Measurements from ENCODE around the gene BICC1. TPM values are rescaled to one million over a fixed set of nuclear protein-coding genes. Genes with fewer than 3 reads are reported as not detected.
A peak's percentile ranks its signal among the peaks of the same experiment; 100 is the strongest.

Gene BICC1
- total RNA-seq, 1 donor from 2014 or later = 41.0 TPM

DNA sequence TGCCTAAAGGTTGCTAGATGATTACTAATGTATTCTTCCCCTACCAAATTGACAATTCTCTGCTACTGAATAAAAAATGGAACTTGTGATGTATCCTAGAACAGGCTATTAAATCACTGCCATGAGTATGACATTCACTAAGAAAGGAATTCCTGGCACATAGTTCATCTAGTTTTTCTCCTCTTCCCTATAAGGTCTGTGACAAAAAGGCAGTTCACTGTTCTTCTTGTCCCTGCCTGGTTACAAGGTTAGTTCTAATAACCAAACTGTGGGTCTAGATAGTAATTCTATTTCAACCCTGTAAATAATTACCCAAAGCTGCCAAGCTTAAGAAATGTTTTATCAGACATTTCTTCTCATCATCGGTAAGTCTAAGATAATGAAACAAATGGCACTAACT is 245.6 kb downstream of the BICC1 start:
- DNase-seq (ENCODE audit: extremely low spot score, unreplicated experiment) = no peak
- Mint-ChIP-seq H3K27me3 (ENCODE audit: unreplicated experiment) (no peaks in the 10 kb centered on the region), H3K36me3 (ENCODE audit: unreplicated experiment) (no peaks in the 10 kb centered on the region), H3K27ac (ENCODE audit: unreplicated experiment) (peak overlapping the region; percentile 68), H3K9me3 (ENCODE audit: unreplicated experiment) (no peaks in the 10 kb centered on the region), H3K4me3 (ENCODE audit: unreplicated experiment) (no peak overlapping the region), H3K4me1 (ENCODE audit: unreplicated experiment) (peaks cover 50% of the 10 kb centered on the region)
- TF ChIP-seq, protein P1, sequence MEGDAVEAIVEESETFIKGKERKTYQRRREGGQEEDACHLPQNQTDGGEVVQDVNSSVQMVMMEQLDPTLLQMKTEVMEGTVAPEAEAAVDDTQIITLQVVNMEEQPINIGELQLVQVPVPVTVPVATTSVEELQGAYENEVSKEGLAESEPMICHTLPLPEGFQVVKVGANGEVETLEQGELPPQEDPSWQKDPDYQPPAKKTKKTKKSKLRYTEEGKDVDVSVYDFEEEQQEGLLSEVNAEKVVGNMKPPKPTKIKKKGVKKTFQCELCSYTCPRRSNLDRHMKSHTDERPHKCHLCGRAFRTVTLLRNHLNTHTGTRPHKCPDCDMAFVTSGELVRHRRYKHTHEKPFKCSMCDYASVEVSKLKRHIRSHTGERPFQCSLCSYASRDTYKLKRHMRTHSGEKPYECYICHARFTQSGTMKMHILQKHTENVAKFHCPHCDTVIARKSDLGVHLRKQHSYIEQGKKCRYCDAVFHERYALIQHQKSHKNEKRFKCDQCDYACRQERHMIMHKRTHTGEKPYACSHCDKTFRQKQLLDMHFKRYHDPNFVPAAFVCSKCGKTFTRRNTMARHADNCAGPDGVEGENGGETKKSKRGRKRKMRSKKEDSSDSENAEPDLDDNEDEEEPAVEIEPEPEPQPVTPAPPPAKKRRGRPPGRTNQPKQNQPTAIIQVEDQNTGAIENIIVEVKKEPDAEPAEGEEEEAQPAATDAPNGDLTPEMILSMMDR (IDR thresholded peaks at IDR 0.05) = no peak

DNA sequence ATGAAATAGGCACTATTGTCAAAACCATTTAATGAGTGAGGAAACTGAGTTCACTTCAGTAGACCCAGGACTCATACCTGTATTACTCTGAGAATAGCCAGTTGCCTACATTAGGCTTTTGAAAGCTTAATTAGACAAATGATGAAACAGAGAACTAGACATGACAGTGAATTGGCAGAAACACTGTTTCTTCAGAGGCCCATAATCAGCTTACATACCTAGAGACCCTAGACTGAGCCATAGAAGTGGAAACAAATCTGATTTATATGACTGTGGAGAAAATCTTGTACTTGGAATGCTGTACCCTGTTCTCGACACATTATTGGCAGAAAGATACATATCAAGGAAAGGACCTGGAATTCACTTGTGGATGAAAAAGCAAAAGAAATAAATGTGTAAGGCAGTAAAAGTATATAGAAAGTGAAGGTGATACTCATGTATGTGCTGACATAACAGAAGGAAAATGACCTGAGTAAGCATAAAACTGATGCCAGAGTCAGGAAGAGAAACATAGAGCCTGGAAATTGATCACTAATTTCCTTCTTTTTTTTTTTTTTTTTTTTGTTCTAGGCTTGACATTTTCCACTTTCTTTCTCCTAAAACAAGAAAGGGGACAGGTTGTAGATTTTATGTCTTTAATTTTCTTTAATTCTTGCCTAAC is 251.5 kb downstream of the BICC1 start:
- Mint-ChIP-seq H3K4me1 (ENCODE audit: unreplicated experiment) (peaks cover 10% of the 10 kb centered on the region), H3K36me3 (ENCODE audit: unreplicated experiment) (peaks cover 18% of the 10 kb centered on the region), H3K27ac (ENCODE audit: unreplicated experiment) (peak overlapping the region; percentile 35), H3K27me3 (ENCODE audit: unreplicated experiment) (no peaks in the 10 kb centered on the region), H3K9me3 (ENCODE audit: unreplicated experiment) (peaks cover 5% of the 10 kb centered on the region), H3K4me3 (ENCODE audit: unreplicated experiment) (no peak overlapping the region)
- DNase-seq (ENCODE audit: extremely low spot score, unreplicated experiment) = no peak
- TF ChIP-seq, protein P1 (IDR thresholded peaks at IDR 0.05) = no peak

DNA sequence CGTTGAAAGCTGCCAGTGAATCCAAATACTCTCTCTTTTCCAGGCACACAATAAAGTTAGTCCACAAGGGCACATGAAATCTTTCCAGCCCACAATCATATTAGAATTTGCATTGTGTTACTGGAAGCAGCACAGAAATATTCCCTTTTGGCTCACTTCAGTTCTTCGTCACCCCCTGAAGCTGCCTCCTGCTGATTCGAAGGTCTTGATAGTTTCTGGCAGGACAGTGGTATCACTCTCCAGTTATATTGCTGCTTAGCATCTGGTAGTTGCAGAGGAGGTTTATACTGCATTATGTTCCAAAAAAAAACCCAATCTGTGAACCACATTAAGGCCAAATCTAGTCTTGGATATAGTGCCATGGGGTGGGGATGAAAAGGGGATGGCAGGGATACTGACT is 253.2 kb downstream of the BICC1 start:
- Mint-ChIP-seq H3K27me3 (ENCODE audit: unreplicated experiment) (no peaks in the 10 kb centered on the region), H3K36me3 (ENCODE audit: unreplicated experiment) (peaks cover 18% of the 10 kb centered on the region), H3K4me1 (ENCODE audit: unreplicated experiment) (peaks cover 10% of the 10 kb centered on the region), H3K4me3 (ENCODE audit: unreplicated experiment) (no peak overlapping the region), H3K9me3 (ENCODE audit: unreplicated experiment) (peaks cover 5% of the 10 kb centered on the region), H3K27ac (ENCODE audit: unreplicated experiment) (no peak overlapping the region)
- TF ChIP-seq, protein P1 (IDR thresholded peaks at IDR 0.05) = no peak
- no peak for DNase-seq (ENCODE audit: extremely low spot score, unreplicated experiment)

DNA sequence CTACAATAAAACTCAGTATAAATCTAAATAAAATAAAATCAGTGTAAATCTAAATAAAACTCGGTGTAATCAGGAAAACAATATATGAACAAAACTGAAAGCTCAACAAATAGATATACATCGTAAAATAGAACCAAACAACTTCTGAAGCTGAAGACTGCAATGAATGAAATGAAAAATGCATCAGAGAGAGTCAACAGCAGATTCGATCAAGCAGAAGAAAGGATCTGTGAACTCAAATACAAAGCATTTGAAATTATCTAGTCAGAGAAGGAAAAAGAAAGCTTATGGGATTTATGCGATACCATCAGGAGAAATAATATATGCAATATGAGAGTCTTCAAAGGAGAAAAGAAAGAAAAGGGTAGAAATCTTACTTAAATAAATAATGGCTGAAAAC is 255.0 kb downstream of the BICC1 start:
- peaks cover 5% of the 10 kb centered on the region for H3K9me3 Mint-ChIP-seq (ENCODE audit: unreplicated experiment)
- no peak for DNase-seq (ENCODE audit: extremely low spot score, unreplicated experiment)
- H3K36me3 Mint-ChIP-seq (ENCODE audit: unreplicated experiment) = peaks cover 18% of the 10 kb centered on the region
- TF ChIP-seq, protein P1 (IDR thresholded peaks at IDR 0.05) = no peak
- H3K27me3 Mint-ChIP-seq (ENCODE audit: unreplicated experiment) = no peaks in the 10 kb centered on the region
- H3K4me3 Mint-ChIP-seq (ENCODE audit: unreplicated experiment) = no peak overlapping the region
- H3K4me1 Mint-ChIP-seq (ENCODE audit: unreplicated experiment) = peaks cover 16% of the 10 kb centered on the region
- H3K27ac Mint-ChIP-seq (ENCODE audit: unreplicated experiment) = no peak overlapping the region

DNA sequence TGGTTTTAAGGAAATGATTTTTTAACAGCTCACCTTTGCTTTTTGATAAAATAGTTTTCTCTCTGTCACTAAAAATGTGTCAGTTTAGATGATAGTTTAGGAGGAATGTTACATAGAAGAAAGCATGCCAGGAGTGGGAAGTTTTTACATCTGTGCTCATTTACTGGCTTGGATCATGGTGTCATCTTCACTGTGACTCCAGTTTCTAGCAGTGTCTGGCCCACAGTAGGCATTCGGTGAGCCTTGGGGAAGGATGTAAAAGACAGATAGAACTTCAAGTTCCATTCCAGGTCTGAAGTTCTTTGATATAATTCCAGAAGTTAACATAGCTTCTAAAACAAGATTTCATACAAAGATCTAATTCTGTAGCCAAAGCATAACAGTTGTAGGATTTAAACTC is 259.2 kb downstream of the BICC1 start:
- no peak overlapping the region for H3K4me3 Mint-ChIP-seq (ENCODE audit: unreplicated experiment)
- H3K4me1 Mint-ChIP-seq (ENCODE audit: unreplicated experiment) = peaks cover 40% of the 10 kb centered on the region
- peak overlapping the region; percentile 6 for H3K27ac Mint-ChIP-seq (ENCODE audit: unreplicated experiment)
- peaks cover 15% of the 10 kb centered on the region for H3K36me3 Mint-ChIP-seq (ENCODE audit: unreplicated experiment)
- peaks cover 5% of the 10 kb centered on the region for H3K9me3 Mint-ChIP-seq (ENCODE audit: unreplicated experiment)
- DNase-seq (ENCODE audit: extremely low spot score, unreplicated experiment) = no peak
- H3K27me3 Mint-ChIP-seq (ENCODE audit: unreplicated experiment) = no peaks in the 10 kb centered on the region
- TF ChIP-seq, protein P1 (IDR thresholded peaks at IDR 0.05) = no peak

Data from osteocyte (in vitro differentiated cells).